Suprapubic skin (tissue), 4 donors: ENCODE measurements around the gene CFAP100.

Source experiments
- CTCF ChIP-seq, 2 donors: fragments of 200-600 bp in 1 of 2; fragments of 450-650 bp in 1 of 2; sonication (generic) in 1 of 2; IDR thresholded peaks; one replicate each; pipeline ENCODE4 v1.5.1; 2016 to 2019; ENCODE audit warnings: antibody characterized with exemption in 2 of 2, mild to moderate bottlenecking in 1 of 2, moderate library complexity in 1 of 2
- EP300 ChIP-seq: sonication (generic); formaldehyde crosslinking; IDR thresholded peaks from one replicate; pipeline ENCODE4 v1.6.1; 2017; ENCODE audit warnings: antibody characterized with exemption
- POLR2A ChIP-seq, 2 donors: fragments of 450-650 bp; IDR thresholded peaks; one replicate each; pipeline ENCODE4 v1.6.1; 2017; ENCODE audit warnings: antibody characterized with exemption in 2 of 2, mild to moderate bottlenecking in 2 of 2, moderate library complexity in 2 of 2
- POLR2AphosphoS5 ChIP-seq, 3 donors: sonication (generic); formaldehyde crosslinking; IDR thresholded peaks; one replicate each; pipeline ENCODE4 v1.6.1; 2017; ENCODE audit warnings: antibody characterized with exemption in 3 of 3

- TF ChIP-seq CTCF (IDR thresholded peaks at IDR 0.05) (no peak), POLR2AphosphoS5 (IDR thresholded peaks at IDR 0.05) (no peak), EP300 (no peak), POLR2A (IDR thresholded peaks at IDR 0.05) (no peak)
These were observed 27.4 kb downstream of the CFAP100 start for GRCh38 chr3:126422121-126422520.
